ENCODE measurements around the gene MYH15. TPM values are rescaled to one million over a fixed set of nuclear protein-coding genes. Genes with fewer than 3 reads are reported as not detected.

MYH15 gene
- total and polyA plus RNA-seq, 4 donors: 0.01 to 0.08 (median 0.05) TPM; not detected in 1

DNA sequence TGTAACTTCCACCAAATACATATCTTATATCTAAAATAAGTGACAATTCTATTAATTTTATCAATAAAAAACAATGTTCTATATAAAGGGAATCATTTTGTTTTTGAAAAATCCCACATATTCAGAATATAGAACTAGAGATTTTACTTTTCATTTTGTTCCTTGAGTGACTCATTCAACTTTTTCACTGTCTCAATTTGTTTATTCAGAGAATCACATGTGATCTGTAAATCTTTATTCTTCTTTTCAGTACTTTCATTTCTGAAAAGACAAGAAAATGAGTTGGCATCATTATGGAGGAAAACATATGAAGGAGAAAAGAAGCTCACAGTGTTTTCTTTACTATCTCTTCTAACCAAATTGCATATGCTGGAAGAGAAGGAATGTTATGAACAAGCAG lies 43.8 kb upstream of the MYH15 start:
- Histone ChIP-seq H3K4me1 (ENCODE audit: control insufficient read depth in 4 of 4, insufficient read depth in 4 of 4, low read length in 3 of 4) (peaks cover 0 to 5% (median 0%) of the 10 kb centered on the region in 4 donors), H3K27ac (ENCODE audit: low read depth in 1 of 2, low read length in 2 of 2) (no peak overlapping the region), H3K9me3 (ENCODE audit: control insufficient read depth in 4 of 4, low read length in 3 of 4) (no peaks in the 10 kb centered on the region), H3K27me3 (ENCODE audit: control insufficient read depth in 4 of 4, insufficient read depth in 4 of 4, low read length in 3 of 4) (no peaks in the 10 kb centered on the region), H3K4me3 (ENCODE audit: low read depth in 1 of 3, low read length in 3 of 3) (no peak overlapping the region), H3K9ac (ENCODE audit: low read depth in 1 of 2, low read length in 2 of 2) (no peak overlapping the region), H3K36me3 (ENCODE audit: control insufficient read depth in 4 of 4, insufficient read depth in 3 of 4, low read depth in 1 of 4, low read length in 3 of 4) (no peaks in the 10 kb centered on the region)
- DNase-seq (ENCODE audit: low spot score): no peak
- TF ChIP-seq, protein P1, sequence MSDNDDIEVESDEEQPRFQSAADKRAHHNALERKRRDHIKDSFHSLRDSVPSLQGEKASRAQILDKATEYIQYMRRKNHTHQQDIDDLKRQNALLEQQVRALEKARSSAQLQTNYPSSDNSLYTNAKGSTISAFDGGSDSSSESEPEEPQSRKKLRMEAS (IDR thresholded peaks at IDR 0.05): no peak
- TF ChIP-seq, protein P2, sequence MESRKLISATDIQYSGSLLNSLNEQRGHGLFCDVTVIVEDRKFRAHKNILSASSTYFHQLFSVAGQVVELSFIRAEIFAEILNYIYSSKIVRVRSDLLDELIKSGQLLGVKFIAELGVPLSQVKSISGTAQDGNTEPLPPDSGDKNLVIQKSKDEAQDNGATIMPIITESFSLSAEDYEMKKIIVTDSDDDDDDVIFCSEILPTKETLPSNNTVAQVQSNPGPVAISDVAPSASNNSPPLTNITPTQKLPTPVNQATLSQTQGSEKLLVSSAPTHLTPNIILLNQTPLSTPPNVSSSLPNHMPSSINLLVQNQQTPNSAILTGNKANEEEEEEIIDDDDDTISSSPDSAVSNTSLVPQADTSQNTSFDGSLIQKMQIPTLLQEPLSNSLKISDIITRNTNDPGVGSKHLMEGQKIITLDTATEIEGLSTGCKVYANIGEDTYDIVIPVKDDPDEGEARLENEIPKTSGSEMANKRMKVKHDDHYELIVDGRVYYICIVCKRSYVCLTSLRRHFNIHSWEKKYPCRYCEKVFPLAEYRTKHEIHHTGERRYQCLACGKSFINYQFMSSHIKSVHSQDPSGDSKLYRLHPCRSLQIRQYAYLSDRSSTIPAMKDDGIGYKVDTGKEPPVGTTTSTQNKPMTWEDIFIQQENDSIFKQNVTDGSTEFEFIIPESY (IDR thresholded peaks at IDR 0.05): no peak
- no peak for TF ChIP-seq RAD21 (IDR thresholded peaks at IDR 0.05)
- TF ChIP-seq FOXA1 (IDR thresholded peaks at IDR 0.05): no peak
- no peak for TF ChIP-seq JUND (IDR thresholded peaks at IDR 0.05)
- no peak for TF ChIP-seq YY1 (IDR thresholded peaks at IDR 0.05)
- TF ChIP-seq, protein P3, sequence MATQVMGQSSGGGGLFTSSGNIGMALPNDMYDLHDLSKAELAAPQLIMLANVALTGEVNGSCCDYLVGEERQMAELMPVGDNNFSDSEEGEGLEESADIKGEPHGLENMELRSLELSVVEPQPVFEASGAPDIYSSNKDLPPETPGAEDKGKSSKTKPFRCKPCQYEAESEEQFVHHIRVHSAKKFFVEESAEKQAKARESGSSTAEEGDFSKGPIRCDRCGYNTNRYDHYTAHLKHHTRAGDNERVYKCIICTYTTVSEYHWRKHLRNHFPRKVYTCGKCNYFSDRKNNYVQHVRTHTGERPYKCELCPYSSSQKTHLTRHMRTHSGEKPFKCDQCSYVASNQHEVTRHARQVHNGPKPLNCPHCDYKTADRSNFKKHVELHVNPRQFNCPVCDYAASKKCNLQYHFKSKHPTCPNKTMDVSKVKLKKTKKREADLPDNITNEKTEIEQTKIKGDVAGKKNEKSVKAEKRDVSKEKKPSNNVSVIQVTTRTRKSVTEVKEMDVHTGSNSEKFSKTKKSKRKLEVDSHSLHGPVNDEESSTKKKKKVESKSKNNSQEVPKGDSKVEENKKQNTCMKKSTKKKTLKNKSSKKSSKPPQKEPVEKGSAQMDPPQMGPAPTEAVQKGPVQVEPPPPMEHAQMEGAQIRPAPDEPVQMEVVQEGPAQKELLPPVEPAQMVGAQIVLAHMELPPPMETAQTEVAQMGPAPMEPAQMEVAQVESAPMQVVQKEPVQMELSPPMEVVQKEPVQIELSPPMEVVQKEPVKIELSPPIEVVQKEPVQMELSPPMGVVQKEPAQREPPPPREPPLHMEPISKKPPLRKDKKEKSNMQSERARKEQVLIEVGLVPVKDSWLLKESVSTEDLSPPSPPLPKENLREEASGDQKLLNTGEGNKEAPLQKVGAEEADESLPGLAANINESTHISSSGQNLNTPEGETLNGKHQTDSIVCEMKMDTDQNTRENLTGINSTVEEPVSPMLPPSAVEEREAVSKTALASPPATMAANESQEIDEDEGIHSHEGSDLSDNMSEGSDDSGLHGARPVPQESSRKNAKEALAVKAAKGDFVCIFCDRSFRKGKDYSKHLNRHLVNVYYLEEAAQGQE (IDR thresholded peaks at IDR 0.05): no peak
- no peak for TF ChIP-seq HNF4A (conservative IDR thresholded peaks at IDR 0.05)
- TF ChIP-seq FOXA2 (IDR thresholded peaks at IDR 0.05): no peak
- no peak for TF ChIP-seq SP1 (IDR thresholded peaks at IDR 0.05)
- TF ChIP-seq RXRA (IDR thresholded peaks at IDR 0.05): no peak
- no peak for TF ChIP-seq NR2F2 (IDR thresholded peaks at IDR 0.05)
- TF ChIP-seq, protein P4, sequence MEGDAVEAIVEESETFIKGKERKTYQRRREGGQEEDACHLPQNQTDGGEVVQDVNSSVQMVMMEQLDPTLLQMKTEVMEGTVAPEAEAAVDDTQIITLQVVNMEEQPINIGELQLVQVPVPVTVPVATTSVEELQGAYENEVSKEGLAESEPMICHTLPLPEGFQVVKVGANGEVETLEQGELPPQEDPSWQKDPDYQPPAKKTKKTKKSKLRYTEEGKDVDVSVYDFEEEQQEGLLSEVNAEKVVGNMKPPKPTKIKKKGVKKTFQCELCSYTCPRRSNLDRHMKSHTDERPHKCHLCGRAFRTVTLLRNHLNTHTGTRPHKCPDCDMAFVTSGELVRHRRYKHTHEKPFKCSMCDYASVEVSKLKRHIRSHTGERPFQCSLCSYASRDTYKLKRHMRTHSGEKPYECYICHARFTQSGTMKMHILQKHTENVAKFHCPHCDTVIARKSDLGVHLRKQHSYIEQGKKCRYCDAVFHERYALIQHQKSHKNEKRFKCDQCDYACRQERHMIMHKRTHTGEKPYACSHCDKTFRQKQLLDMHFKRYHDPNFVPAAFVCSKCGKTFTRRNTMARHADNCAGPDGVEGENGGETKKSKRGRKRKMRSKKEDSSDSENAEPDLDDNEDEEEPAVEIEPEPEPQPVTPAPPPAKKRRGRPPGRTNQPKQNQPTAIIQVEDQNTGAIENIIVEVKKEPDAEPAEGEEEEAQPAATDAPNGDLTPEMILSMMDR (IDR thresholded peaks at IDR 0.05; ENCODE audit: low read depth, low read length, missing input control): no peak
- no peak for TF ChIP-seq GABPA (IDR thresholded peaks at IDR 0.05 in 1 of 2, conservative IDR thresholded peaks at IDR 0.05 in 1 of 2)
- no peak for TF ChIP-seq EGR1 (IDR thresholded peaks at IDR 0.05; ENCODE audit: low read depth in 2 of 2)

All from liver (tissue), 9 donors.